Progenitor cell of endocrine pancreas (in vitro differentiated cells): ENCODE measurements around the gene PRTFDC1. TPM values are rescaled to one million over a fixed set of nuclear protein-coding genes. Genes with fewer than 3 reads are reported as not detected.

ENCODE experiments used
- DNase-seq: peaks from one replicate; pipeline ENCODE4 v3.0.0; 2021; ENCODE audit warnings: low spot score; ENCODE audit not compliant: unreplicated experiment
- H3K27ac Mint-ChIP-seq: 2 replicates; pipeline ENCODE4 v1.8.0; 2021; ENCODE audit warnings: mild to moderate bottlenecking, moderate library complexity, mixed read lengths
- H3K27me3 Mint-ChIP-seq: 2 replicates; pipeline ENCODE4 v1.8.0; 2021; ENCODE audit warnings: mixed read lengths
- H3K36me3 Mint-ChIP-seq: 2 replicates; pipeline ENCODE4 v1.8.0; 2022; ENCODE audit warnings: mixed read lengths; ENCODE audit not compliant: insufficient read depth
- H3K4me1 Mint-ChIP-seq: 2 replicates; pipeline ENCODE4 v1.8.0; 2021; ENCODE audit warnings: low read depth, mixed read lengths
- H3K4me3 Mint-ChIP-seq: 2 replicates; pipeline ENCODE4 v1.8.0; 2021; ENCODE audit warnings: low read depth, mild to moderate bottlenecking, moderate library complexity, mixed read lengths
- H3K9me3 Mint-ChIP-seq: 2 replicates; pipeline ENCODE4 v1.8.0; 2021; ENCODE audit warnings: low read depth, mixed read lengths
- total RNA-seq: library from RNA; stranded (reverse); gene quantifications from 2 replicates; pipeline ENCODE4 v1.2.1, GENCODE V29; 2021
- TF ChIP-seq, protein P1 (sequence below): fragments of 200-600 bp; sonication (generic); IDR thresholded peaks from one replicate; pipeline ENCODE4 v1.5.0; 2021; ENCODE audit warnings: antibody characterized with exemption, mild to moderate bottlenecking; ENCODE audit not compliant: unreplicated experiment

Gene PRTFDC1
- total RNA-seq, 1 donor from 2014 or later = 35.4 TPM

DNA sequence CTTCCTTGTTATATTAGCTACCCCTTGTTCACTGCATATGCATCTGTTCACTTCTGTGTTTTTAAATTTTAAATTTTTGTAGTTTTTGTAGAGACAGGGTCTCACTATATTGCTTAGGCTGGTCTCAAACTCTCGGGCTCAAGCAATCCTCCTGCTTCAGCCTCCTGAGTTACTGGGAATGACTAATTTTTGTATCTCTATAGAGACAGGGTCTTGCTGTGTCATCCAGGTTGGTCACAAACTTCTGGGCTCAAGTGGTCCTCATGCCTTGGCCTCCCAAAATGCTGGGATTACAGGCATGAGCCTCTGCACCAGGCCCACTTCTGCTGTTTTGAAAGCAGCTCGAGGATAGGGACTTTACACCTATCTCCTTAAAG, 64.6 kb downstream of the PRTFDC1 start:
- H3K4me3 Mint-ChIP-seq = no peak overlapping the region
- H3K9me3 Mint-ChIP-seq = no peaks in the 10 kb centered on the region
- no peak for DNase-seq
- no peak overlapping the region for H3K27ac Mint-ChIP-seq
- no peaks in the 10 kb centered on the region for H3K27me3 Mint-ChIP-seq
- TF ChIP-seq, protein P1, sequence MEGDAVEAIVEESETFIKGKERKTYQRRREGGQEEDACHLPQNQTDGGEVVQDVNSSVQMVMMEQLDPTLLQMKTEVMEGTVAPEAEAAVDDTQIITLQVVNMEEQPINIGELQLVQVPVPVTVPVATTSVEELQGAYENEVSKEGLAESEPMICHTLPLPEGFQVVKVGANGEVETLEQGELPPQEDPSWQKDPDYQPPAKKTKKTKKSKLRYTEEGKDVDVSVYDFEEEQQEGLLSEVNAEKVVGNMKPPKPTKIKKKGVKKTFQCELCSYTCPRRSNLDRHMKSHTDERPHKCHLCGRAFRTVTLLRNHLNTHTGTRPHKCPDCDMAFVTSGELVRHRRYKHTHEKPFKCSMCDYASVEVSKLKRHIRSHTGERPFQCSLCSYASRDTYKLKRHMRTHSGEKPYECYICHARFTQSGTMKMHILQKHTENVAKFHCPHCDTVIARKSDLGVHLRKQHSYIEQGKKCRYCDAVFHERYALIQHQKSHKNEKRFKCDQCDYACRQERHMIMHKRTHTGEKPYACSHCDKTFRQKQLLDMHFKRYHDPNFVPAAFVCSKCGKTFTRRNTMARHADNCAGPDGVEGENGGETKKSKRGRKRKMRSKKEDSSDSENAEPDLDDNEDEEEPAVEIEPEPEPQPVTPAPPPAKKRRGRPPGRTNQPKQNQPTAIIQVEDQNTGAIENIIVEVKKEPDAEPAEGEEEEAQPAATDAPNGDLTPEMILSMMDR = no peak
- H3K4me1 Mint-ChIP-seq = peaks cover 9% of the 10 kb centered on the region
- H3K36me3 Mint-ChIP-seq = no peaks in the 10 kb centered on the region

DNA sequence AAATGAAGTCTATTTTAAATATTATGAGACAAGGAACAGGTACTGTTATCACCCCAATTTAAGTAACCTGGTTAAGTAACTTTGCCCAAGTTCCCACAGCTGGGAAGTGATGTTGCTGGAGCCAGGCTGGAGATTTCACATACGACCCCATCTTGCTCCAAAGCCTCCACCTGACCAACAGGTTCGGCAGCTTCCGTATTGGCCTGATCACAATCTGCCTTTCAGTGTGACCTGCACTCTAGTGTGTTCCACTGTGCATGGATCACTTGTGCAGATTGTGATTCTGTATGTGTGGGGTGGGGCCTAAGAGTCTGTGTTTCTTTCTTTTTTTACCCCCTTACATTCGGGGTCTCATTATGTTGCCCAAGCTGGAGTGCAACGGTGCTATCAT, 66.1 kb downstream of the PRTFDC1 start:
- Mint-ChIP-seq H3K27me3 (no peaks in the 10 kb centered on the region), H3K4me3 (no peak overlapping the region), H3K27ac (no peak overlapping the region), H3K36me3 (no peaks in the 10 kb centered on the region), H3K9me3 (no peaks in the 10 kb centered on the region), H3K4me1 (peaks cover 9% of the 10 kb centered on the region)
- TF ChIP-seq, protein P1 = no peak
- DNase-seq = no peak

DNA sequence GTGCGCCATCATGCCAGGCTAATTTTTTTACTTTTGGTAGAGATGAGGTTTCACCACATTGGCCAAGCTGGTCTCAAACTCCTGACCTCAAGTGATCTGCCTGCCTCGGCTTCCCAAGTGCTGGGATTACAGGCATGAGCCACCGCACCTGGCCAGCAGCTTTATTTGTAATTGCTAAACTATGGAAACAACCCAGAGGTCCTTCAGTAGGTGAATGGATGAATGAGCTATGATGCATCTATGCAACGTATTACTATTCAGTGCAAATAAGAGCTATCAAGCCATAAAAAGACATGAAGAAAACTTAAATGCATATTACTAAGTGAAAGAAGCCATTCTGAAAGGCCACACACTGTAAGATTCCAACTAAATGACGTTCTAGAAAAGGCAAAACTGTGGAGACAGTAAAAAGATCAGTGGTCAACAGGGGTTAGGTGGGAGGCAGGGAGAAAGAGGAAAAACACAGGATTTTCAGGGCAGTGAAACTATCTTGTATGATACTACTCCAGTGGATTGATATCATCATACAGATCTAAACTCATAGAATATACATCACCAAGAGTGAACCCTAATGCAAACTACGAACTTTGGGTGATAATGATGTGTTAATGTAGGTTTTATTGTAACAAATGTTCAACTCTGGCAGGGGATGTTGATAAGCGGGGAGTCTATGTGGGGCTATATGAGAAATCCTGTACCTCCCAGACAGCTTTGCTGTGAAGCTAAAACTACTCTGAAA, 66.7 kb downstream of the PRTFDC1 start:
- no peaks in the 10 kb centered on the region for H3K27me3 Mint-ChIP-seq
- peaks cover 9% of the 10 kb centered on the region for H3K4me1 Mint-ChIP-seq
- DNase-seq = no peak
- H3K9me3 Mint-ChIP-seq = no peaks in the 10 kb centered on the region
- H3K27ac Mint-ChIP-seq = no peak overlapping the region
- TF ChIP-seq, protein P1 = no peak
- no peak overlapping the region for H3K4me3 Mint-ChIP-seq
- no peaks in the 10 kb centered on the region for H3K36me3 Mint-ChIP-seq

DNA sequence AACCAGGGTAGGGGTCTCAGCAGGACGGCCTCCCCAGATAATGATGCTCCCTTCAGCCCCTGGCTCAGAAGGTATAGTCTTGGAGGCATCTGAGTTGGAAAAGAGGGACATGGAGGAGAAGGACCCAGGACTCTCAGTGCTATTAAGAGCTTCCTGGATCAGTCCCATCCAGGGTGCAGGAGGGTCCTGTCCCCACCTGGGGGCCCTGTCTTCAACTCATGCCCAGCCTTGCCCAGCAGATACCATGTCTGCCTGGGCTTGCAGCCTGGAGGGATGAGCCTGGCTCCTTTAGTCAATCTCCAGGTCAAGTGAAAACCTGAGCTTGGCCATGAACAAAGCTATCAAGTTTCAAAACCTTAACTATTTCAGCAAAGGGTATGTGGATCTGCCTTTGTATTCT, 67.6 kb downstream of the PRTFDC1 start:
- no peak overlapping the region for H3K27ac Mint-ChIP-seq
- no peak for DNase-seq
- peaks cover 1% of the 10 kb centered on the region for H3K36me3 Mint-ChIP-seq
- TF ChIP-seq, protein P1 = no peak
- no peak overlapping the region for H3K4me3 Mint-ChIP-seq
- H3K4me1 Mint-ChIP-seq = peaks cover 9% of the 10 kb centered on the region
- no peaks in the 10 kb centered on the region for H3K27me3 Mint-ChIP-seq
- H3K9me3 Mint-ChIP-seq = no peaks in the 10 kb centered on the region

DNA sequence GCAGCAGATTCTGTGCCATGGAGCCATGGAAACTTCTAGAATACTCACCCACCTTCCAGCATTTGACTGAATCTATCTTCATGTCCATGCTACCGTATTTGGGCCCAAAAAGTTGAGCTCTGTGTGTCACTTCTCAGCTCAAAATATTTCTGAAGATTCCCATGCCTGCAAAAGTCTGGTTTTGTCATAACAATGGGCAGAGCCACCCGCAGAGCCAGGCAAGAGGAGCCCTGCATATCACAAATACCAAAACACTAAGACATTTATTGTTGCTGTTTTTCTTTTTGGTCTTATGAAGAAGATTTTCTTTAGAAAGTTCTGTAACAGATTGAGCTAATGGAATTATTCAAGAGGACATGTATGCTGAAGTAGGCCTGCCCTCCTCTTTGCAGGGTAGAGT, 68.1 kb downstream of the PRTFDC1 start:
- no peaks in the 10 kb centered on the region for H3K9me3 Mint-ChIP-seq
- H3K36me3 Mint-ChIP-seq = peaks cover 3% of the 10 kb centered on the region
- peaks cover 9% of the 10 kb centered on the region for H3K4me1 Mint-ChIP-seq
- no peak overlapping the region for H3K27ac Mint-ChIP-seq
- H3K27me3 Mint-ChIP-seq = no peaks in the 10 kb centered on the region
- TF ChIP-seq, protein P1 = no peak
- no peak for DNase-seq
- no peak overlapping the region for H3K4me3 Mint-ChIP-seq
